ENCODE measurements around the gene P3R3URF. TPM values are rescaled to one million over a fixed set of nuclear protein-coding genes. Genes with fewer than 3 reads are reported as not detected.

The P3R3URF gene
- total RNA-seq, 4 donors from 2014 or later = not detected

DNA sequence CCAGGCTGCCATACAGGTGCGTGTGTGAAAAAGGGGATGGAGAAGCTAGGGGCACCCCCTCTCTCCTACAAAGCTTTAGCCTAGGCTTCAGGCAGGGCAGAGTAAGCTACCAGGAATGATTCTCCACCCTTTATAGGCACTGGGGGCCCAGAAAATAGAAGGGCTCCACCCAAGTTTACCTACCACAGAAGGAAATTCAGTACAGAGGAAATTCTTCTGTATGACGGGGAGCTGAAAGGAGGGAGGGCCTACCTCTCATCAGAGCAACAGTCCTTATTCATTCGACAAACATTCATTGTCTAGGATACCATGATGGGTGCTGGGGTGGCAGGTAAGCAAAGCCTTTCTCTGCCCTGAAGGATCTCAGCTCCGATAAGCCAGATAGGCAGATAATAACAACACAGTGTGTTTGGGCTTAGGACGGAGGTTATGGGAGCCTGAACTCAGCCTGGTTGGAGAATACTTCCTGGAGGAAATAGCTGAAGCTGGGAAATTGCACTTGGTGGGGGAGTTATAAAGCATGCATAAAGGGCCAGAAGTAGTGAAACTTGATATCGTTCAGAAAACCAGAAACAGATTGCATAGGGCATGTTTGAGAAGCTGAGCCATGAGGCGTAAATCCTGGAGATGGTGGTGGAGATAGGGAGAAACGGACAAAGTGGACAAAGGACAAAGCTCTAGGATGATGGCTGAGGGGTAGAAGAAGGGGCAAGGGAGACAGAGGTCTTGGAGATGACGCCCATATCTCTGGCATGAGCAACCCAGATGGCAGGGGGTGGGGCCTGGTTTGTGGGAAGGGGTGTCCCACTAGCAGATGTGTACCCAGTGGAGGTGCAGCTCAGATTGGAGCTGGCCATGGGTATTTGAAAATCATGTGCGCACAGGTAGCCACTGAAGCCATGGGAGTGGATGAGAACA is 5.3 kb upstream of the P3R3URF start:
- TF ChIP-seq CTCF (IDR thresholded peaks at IDR 0.05) = no peak
- DNase-seq (ENCODE audit: low spot score) (no peak), ATAC-seq (ENCODE audit: low FRiP score) (no peak)

GRCh38 chr1:46180082-46180616 is 3.9 kb upstream of the P3R3URF start:
- no peak for DNase-seq (ENCODE audit: low spot score)
- TF ChIP-seq CTCF (IDR thresholded peaks at IDR 0.05) = no peak
- ATAC-seq (ENCODE audit: low FRiP score) = no peak

DNA sequence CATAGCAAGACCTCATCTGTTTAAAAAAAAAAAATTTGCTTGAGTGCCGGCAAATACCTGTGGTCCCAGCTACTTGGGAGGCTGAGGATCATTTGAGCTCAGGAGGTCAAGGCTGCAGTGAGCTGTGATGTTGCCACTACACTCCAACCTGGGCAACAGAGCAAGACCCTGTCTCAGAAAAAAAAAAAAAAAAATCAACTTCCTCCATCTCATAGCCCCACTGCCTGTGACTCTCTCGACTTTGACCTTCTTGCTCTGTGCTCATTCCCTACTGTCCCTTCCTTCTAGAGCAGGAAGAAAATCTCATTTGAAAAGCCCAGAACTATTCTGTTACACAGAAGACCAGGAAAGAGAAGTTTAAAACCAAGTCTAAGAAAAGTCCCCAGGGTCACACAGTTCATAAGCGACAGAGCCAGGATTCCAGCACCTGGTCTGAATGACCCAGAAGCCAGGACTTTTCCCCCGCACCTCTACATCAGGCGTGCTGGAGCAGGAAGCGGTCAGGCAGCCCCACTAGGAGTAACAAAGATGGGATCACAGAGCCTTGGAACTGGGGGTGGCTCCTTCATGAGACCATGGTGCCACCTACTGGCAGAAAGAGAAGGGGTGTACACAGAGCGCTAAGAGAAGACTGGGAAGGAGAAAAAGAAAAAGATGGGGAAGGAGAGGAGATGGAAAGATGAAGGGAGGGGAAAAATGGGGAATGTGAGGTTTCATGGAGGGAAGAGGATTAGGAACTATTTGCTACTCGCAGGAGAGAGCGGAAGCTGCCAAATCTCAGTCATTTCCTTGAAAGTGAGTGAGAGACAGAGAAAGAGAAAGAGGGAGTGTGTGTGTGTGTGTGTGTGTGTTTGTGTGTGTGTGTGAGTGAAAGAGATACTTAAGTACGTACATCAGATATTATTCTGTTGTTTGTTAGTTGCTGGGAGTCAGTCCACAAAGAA is 3.1 kb upstream of the P3R3URF start:
- DNase-seq (ENCODE audit: low spot score) (no peak), ATAC-seq (ENCODE audit: low FRiP score) (peak; percentile 63)
- TF ChIP-seq CTCF (IDR thresholded peaks at IDR 0.05) = peak in 2 of 3 donors; percentile 5 to 70

GRCh38 chr1:46175243-46175642 is 1.0 kb downstream of the P3R3URF start:
- no peak for TF ChIP-seq CTCF (IDR thresholded peaks at IDR 0.05)
- DNase-seq (ENCODE audit: low spot score) (no peak), ATAC-seq (ENCODE audit: low FRiP score) (no peak)

GRCh38 chr1:46174448-46175231 is 1.6 kb downstream of the P3R3URF start, which contains the start of gene TSPAN1:
TSPAN1 (plus strand) TSS chr1:46175087; CDS start chr1:46181108, 6,021 bp downstream.
- peak; percentile 28 for ATAC-seq (ENCODE audit: low FRiP score)
- TF ChIP-seq CTCF (IDR thresholded peaks at IDR 0.05) = no peak
- DNase-seq (ENCODE audit: low spot score) = no peak

DNA sequence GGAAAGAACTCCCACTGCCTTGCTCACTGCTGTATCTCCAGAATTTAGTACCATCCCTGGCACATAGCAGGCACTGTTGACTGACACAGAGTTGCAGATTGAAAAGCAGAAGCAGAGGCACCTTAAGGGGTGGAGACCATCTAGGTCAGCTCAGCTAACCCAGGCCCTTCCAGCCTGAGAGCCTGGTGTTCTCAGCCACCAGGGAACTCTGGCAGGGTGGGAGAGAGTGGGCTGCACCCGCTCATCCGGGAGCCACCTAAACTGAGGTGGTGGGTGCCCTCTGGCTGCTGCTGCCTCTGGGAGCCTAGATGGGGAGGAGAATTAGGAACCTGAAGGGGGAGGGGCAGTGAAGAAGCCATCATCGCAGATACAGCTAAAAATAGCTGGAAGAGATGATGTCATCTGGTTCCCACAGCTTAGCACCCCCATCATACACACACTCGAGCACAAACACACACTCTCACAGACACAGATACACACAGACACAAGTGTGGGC is 2.9 kb downstream of the P3R3URF start:
- DNase-seq (ENCODE audit: low spot score) = no peak
- no peak for ATAC-seq (ENCODE audit: low FRiP score)
- no peak for TF ChIP-seq CTCF (IDR thresholded peaks at IDR 0.05)

Measured in omental fat pad (tissue), 4 donors.